ENCODE results near the gene P2RX1. TPM values are rescaled to one million over a fixed set of nuclear protein-coding genes. Genes with fewer than 3 reads are reported as not detected.

The P2RX1 gene
- 10 to 100 TPM in 2 of 4 donors, 1 to 10 TPM in 2; 3.6 to 55.9 (median 10.0) TPM for total RNA-seq
- polyA plus RNA-seq, result 1 to 10 TPM in 1 of 3 donors, under 1 TPM in 2; 0.46 to 4.3 (median 0.60) TPM

- TF ChIP-seq EP300 (IDR thresholded peaks at IDR 0.05) (no peak), POLR2A (IDR thresholded peaks at IDR 0.05) (no peak), POLR2AphosphoS5 (IDR thresholded peaks at IDR 0.05) (peak in 2 of 4 donors; percentile 41 to 65), CTCF (IDR thresholded peaks at IDR 0.05) (no peak)
- intact Hi-C loops (cut with DNase I), result loop anchor here (10.0 kb wide), 1 partner anchor 181 kb away; no protein-coding TSS in a partner anchor
- H3K4me3 ChIP-seq, result peak within 1 kb of the TSS in 3 of 4 donors; percentile 4 to 37 (median 35)
- H3K27me3 ChIP-seq, result no peaks in the 10 kb centered on the region
- no peaks in the 10 kb centered on the region for H3K9me3 ChIP-seq
- no peaks in the 10 kb centered on the region for H3K36me3 ChIP-seq
- 51 to 59% methylated on average over 28 of the region's 28 CpGs for WGBS, 2 donors
- peaks cover 0 to 28% (median 11%) of the 10 kb centered on the region in 4 donors for H3K4me1 ChIP-seq
- no peak for DNase-seq
- peak within 1 kb of the TSS; percentile 22 to 75 (median 72) for H3K27ac ChIP-seq
Observed at GRCh38 chr17:3915995-3916696, at the start of gene P2RX1. TSS of gene P2RX1 (minus strand) at chr17:3916465. CDS start at chr17:3916225, 240 bp downstream.

- DNase-seq, result no peak
- intact Hi-C loops (cut with DNase I), result no loop called here
- Histone ChIP-seq H3K36me3 (no peaks in the 10 kb centered on the region), H3K4me1 (peaks cover 0 to 30% (median 17%) of the 10 kb centered on the region in 4 donors), H3K27ac (peak overlapping the region; percentile 44 to 67 (median 50)), H3K9me3 (no peaks in the 10 kb centered on the region), H3K4me3 (peak overlapping the region in 3 of 4 donors; percentile 33 to 55 (median 44)), H3K27me3 (peaks cover 21 to 58% (median 40%) of the 10 kb centered on the region in 3 donors)
- no peak for TF ChIP-seq EP300 (IDR thresholded peaks at IDR 0.05)
- TF ChIP-seq POLR2A (IDR thresholded peaks at IDR 0.05), result peak in 1 of 2 donors; percentile 53
- TF ChIP-seq CTCF (IDR thresholded peaks at IDR 0.05), result no peak
- TF ChIP-seq POLR2AphosphoS5 (IDR thresholded peaks at IDR 0.05), result peak in 2 of 4 donors; percentile 38 to 61
- 3 to 15% methylated on average over 17 of the region's 17 CpGs for WGBS, 2 donors
Observed at GRCh38 chr17:3965118-3965800, 49.0 kb upstream of the P2RX1 start.

- intact Hi-C loops (cut with DNase I), result no loop called here
- WGBS, 2 donors, result 1% methylated on average over 92 of the region's 92 CpGs
Observed at GRCh38 chr17:3964203-3965117, 48.2 kb upstream of the P2RX1 start, which contains the start of gene ATP2A3. TSS of gene ATP2A3 (minus strand) at chr17:3964437. CDS start at chr17:3964291, 146 bp downstream.

More at GRCh38 chr17:3964203-3965117, 48.2 kb upstream of the P2RX1 start, which contains the start of gene ATP2A3:
- TF ChIP-seq POLR2A (IDR thresholded peaks at IDR 0.05) (peak in 1 of 2 donors; percentile 8), EP300 (IDR thresholded peaks at IDR 0.05) (no peak), POLR2AphosphoS5 (IDR thresholded peaks at IDR 0.05) (peak in 1 of 4 donors; percentile 12), CTCF (IDR thresholded peaks at IDR 0.05) (no peak)
- peaks cover 0 to 36% (median 19%) of the 10 kb centered on the region in 4 donors for H3K4me1 ChIP-seq
- H3K4me3 ChIP-seq, result peak within 1 kb of the TSS; percentile 14 to 55 (median 38)
- DNase-seq, result no peak
- no peaks in the 10 kb centered on the region for H3K9me3 ChIP-seq
- H3K27ac ChIP-seq, result peak within 1 kb of the TSS; percentile 44 to 67 (median 50)
- no peaks in the 10 kb centered on the region for H3K36me3 ChIP-seq
- H3K27me3 ChIP-seq, result peaks cover 21 to 58% (median 40%) of the 10 kb centered on the region in 3 donors
